Muscle layer of duodenum (tissue), 2 donors: ENCODE data around the gene WIZ.
"Not testable (repeated sequence)": the region's sequence is repeated elsewhere in the genome, so short reads cannot be mapped to it uniquely, and the experiment has no call there.

Experiments
- H3K27ac ChIP-seq: one replicate; pipeline ENCODE4 v1.7.0; 2013; ENCODE audit warnings: mild to moderate bottlenecking, low read length
- H3K27me3 ChIP-seq: one replicate; pipeline ENCODE4 v1.7.0; 2013; ENCODE audit warnings: low read depth, mild to moderate bottlenecking, control low read depth, low read length
- H3K36me3 ChIP-seq, 2 donors: one replicate each; pipeline ENCODE4 v1.7.0; 2013; ENCODE audit warnings: low read length in 2 of 2, control low read depth in 1 of 2, mild to moderate bottlenecking in 1 of 2; ENCODE audit not compliant: insufficient read depth in 2 of 2, control insufficient read depth in 1 of 2
- H3K4me1 ChIP-seq, 2 donors: one replicate each; pipeline ENCODE4 v1.7.0; 2013; ENCODE audit warnings: low read length in 2 of 2, mild to moderate bottlenecking in 2 of 2, control low read depth in 1 of 2, moderate library complexity in 1 of 2; ENCODE audit not compliant: insufficient read depth in 2 of 2, control insufficient read depth in 1 of 2
- H3K4me3 ChIP-seq, 2 donors: one replicate each; pipeline ENCODE4 v1.7.0; 2013; ENCODE audit warnings: low read length in 2 of 2, low read depth in 1 of 2, mild to moderate bottlenecking in 1 of 2
- H3K9me3 ChIP-seq, 2 donors: one replicate each; pipeline ENCODE4 v1.7.0; 2013; ENCODE audit warnings: low read length in 2 of 2, control low read depth in 1 of 2, mild to moderate bottlenecking in 1 of 2; ENCODE audit not compliant: control insufficient read depth in 1 of 2
- donor health status: healthy.

The WIZ gene

GRCh38 chr19:15449620-15450527 lies at the start of gene WIZ:
Gene WIZ (minus strand): TSS chr19:15449956. CDS start chr19:15448307, 1,649 bp downstream.
- no peak within 1 kb of the TSS for H3K27ac ChIP-seq

GRCh38 chr19:15498910-15499309 lies 49.2 kb upstream of the WIZ start:
- H3K4me1 ChIP-seq: no peaks in the 10 kb centered on the region
- H3K9me3 ChIP-seq: no peaks in the 10 kb centered on the region
- no peaks in the 10 kb centered on the region for H3K36me3 ChIP-seq
- no peaks in the 10 kb centered on the region for H3K27me3 ChIP-seq
- H3K27ac ChIP-seq: no peak overlapping the region
- H3K4me3 ChIP-seq: no peak overlapping the region

More at GRCh38 chr19:15449620-15450527, at the start of gene WIZ:
- Histone ChIP-seq H3K27me3 (no peaks in the 10 kb centered on the region), H3K4me3 (peak within 1 kb of the TSS; percentile 48 to 72), H3K36me3 (peaks cover 0 to 18% of the 10 kb centered on the region in 2 donors), H3K4me1 (peaks cover 3 to 25% of the 10 kb centered on the region in 2 donors), H3K9me3 (no peaks in the 10 kb centered on the region)

DNA sequence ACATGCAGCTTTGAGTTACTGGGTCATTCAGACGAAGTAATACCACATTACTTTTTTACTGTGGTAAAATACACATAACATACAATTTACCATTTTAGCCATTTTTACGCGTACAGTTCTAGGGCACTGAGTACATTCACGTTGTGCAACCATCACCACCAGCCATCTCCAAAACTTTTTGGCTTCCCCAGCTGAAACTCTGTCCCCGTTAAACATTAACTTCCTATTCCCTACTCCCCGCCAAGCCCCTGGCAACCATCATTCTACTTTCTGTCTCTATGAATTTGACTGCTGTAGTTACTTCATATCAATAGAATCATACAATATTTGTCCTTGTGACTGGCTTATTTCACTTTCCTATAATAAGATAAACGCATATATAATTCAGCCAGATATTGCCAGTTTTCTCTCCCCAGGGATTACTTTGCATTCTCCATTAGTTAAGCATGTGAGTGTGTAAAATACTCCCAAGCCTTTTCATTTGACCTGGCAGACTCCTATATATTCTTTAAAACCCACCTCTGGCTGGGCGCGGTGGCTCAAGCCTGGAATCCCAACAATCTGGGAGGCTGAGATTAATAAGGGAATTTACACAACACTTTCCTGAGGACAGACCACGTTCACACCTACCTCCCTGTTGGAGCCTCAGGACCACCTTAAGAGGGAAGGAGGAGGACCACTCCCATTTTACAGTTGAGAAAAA lies 48.6 kb upstream of the WIZ start:
- Histone ChIP-seq H3K36me3 (no peaks in the 10 kb centered on the region), H3K4me1 (no peaks in the 10 kb centered on the region), H3K4me3 (no peak overlapping the region), H3K9me3 (no peaks in the 10 kb centered on the region), H3K27me3 (no peaks in the 10 kb centered on the region), H3K27ac (no peak overlapping the region)

GRCh38 chr19:15495151-15495550 lies 45.4 kb upstream of the WIZ start:
- H3K9me3 ChIP-seq: no peaks in the 10 kb centered on the region
- no peak overlapping the region for H3K27ac ChIP-seq
- no peaks in the 10 kb centered on the region for H3K36me3 ChIP-seq
- H3K27me3 ChIP-seq: no peaks in the 10 kb centered on the region
- H3K4me1 ChIP-seq: no peaks in the 10 kb centered on the region
- no peak overlapping the region for H3K4me3 ChIP-seq

DNA sequence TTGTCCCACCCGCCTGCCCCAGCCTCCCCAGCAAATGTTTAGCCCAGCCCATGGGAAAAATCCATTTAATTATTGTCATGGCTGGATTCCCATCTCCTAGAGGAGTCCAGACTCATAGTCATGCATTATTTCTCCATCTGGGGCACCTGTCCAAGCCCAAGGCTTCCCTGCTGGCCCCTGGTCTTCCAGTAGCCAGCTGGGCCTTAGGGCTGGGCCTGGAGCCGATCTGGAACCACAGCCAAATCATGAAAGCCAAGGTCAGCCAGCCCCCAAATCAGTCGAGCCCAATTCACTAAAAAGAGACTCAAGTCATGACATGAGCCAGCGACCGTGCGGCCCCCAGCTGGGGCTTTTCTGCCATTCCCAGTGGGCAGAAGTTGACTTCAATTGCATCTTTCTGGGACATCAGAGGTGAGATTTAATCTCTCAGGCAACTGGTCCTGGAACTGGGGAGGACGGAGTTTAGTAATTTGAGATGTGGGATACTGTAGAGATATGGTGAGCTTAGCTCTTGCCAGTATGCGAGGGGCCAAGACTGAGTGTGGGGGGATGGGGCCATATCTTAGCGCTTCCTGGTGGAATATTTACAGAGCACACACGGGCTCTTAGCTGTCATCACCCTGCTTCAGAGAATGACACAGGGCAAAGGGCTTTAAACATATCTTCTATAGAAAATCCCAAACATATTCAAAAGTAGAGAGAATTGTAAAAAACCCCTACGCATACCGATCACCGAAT lies 38.9 kb upstream of the WIZ start:
- Histone ChIP-seq H3K27me3 (no peaks in the 10 kb centered on the region), H3K4me1 (no peaks in the 10 kb centered on the region), H3K27ac (no peak overlapping the region), H3K36me3 (no peaks in the 10 kb centered on the region), H3K9me3 (peaks cover 0 to 4% of the 10 kb centered on the region in 2 donors), H3K4me3 (no peak overlapping the region)

GRCh38 chr19:15487038-15487437 lies 37.3 kb upstream of the WIZ start:
- H3K4me3 ChIP-seq: no peak overlapping the region
- peaks cover 0 to 4% of the 10 kb centered on the region in 2 donors for H3K9me3 ChIP-seq
- no peaks in the 10 kb centered on the region for H3K36me3 ChIP-seq

GRCh38 chr19:15485768-15486167 lies 36.0 kb upstream of the WIZ start:
- not testable (repeated sequence) for H3K4me1 ChIP-seq, H3K27ac ChIP-seq, H3K9me3 ChIP-seq, H3K27me3 ChIP-seq, H3K36me3 ChIP-seq, H3K4me3 ChIP-seq

More at GRCh38 chr19:15487038-15487437, 37.3 kb upstream of the WIZ start:
- Histone ChIP-seq H3K27ac (no peak overlapping the region), H3K4me1 (no peaks in the 10 kb centered on the region), H3K27me3 (no peaks in the 10 kb centered on the region)

DNA sequence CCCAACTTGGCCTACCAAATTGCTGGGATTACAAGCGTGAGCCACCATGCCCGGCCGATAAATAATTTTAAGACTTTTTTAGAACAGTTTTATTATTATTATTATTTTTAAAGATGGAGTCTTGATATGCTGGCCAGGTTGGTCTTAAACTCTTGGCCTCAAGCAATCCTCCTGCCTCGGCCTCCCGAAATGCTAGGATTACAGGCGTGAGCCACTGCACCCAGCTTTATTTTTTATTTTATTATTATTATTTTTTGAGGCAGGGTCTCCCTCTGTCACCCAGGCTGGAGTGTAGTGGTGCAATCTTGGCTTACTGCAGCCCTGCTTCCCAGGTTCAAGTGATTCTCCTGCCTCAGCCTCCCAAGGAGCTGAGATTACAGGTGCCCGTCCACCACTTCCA lies 31.2 kb upstream of the WIZ start:
- not testable (repeated sequence) for H3K36me3 ChIP-seq, H3K27me3 ChIP-seq, H3K4me3 ChIP-seq, H3K9me3 ChIP-seq, H3K27ac ChIP-seq, H3K4me1 ChIP-seq

DNA sequence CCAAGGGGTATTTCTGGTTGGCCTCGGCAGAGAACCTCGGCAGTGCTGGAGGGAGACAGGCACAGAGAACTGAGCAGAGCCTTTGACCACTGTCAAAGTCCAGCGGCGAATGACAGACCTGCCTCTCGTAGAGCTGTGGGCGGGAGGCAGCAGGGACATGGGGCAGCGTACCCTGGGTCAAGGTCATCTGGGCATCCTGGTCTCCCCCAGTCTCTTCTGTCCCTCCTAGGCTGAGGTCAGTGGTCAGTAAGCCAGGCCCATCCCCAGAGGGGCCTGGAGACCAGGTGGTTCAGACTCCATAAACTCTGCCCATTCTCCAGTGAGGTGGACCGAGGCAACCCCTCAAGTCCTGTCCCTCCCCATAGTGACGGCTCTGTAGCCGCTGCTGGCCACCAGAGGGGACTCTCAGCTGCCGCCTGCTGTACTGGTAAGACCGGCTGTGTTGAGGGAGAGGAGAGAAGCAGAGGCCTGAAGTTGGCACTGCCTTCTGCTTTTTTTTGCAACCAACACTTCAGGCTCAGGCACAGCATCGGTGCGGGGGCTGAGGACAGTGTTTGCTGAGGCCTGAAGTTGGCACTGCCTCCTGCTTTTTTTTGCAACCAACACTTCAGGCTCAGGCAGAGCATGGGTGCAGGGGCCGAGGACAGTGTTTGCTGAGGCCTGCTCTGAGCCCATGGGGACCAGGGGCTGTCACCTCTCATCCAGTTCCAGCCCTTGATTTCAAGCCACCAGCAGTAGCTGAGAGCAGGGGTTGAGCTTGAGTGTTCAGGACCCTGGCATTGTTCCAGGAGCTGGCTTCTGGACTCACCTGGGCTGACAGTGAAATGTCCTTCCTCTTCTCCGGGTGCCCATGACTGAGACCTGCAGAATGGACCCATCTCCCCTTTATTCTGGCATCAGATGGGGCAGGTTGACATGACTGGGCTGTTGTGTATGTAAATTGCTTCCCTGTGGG lies 29.9 kb upstream of the WIZ start, which contains the start of gene PGLYRP2:
TSS of gene PGLYRP2 (minus strand) at position 111 of the 955 bp plus-strand sequence. CDS start 130 bp downstream, outside the sequence.
- Histone ChIP-seq H3K4me3 (no peak within 1 kb of the TSS), H3K27ac (no peak within 1 kb of the TSS), H3K36me3 (no peaks in the 10 kb centered on the region), H3K9me3 (peaks cover 0 to 5% of the 10 kb centered on the region in 2 donors), H3K4me1 (no peaks in the 10 kb centered on the region), H3K27me3 (no peaks in the 10 kb centered on the region)

DNA sequence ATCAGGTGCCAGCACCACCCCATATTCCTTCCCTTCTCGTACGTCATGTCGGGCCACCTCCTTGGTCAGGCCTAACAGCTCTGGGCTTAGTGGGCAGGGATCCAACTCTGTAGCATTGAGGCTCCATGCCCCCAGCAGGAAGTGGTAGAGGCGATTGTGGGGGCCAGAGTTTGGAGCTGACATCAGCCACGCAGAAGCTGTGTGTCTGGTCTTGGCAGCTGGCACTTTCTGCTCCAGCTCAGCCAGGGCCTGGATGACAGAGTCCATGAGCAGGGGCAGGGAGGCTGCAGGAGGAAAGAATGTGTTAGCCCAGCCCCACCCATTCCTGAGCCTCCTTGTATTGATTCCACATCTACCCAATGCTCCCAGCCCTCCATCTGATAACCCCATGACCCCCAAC lies 26.6 kb upstream of the WIZ start:
- no peak overlapping the region for H3K4me3 ChIP-seq
- peaks cover 0 to 7% of the 10 kb centered on the region in 2 donors for H3K9me3 ChIP-seq
- H3K27ac ChIP-seq: no peak overlapping the region
- H3K4me1 ChIP-seq: no peaks in the 10 kb centered on the region
- no peaks in the 10 kb centered on the region for H3K36me3 ChIP-seq
- no peaks in the 10 kb centered on the region for H3K27me3 ChIP-seq
